IMR-90 (cell line): ENCODE results near the gene COL20A1. TPM values are rescaled to one million over a fixed set of nuclear protein-coding genes. Genes with fewer than 3 reads are reported as not detected.

Experiments used
- ATAC-seq: fragments of 200-7000 bp; cut with Tn5 transposase; 2 replicates; pipeline ENCODE4 v1.9.1; 2020; ENCODE audit warnings: low read depth, mild to moderate bottlenecking, moderate library complexity
- BruUV-seq: library from RNA; stranded (reverse); fragments of 400-500 nt; replicated peaks from 2 replicates; lab custom pipeline; 2021; lab: Mats Ljungman, UMichigan
- CTCF ChIA-PET: fragments of 300-600 bp; formaldehyde crosslinking; extraction: SDS; loops from one replicate; lab custom pipeline; 2021; ENCODE audit warnings: antibody characterized with exemption; lab: Yijun Ruan, JAX
- POLR2A ChIA-PET: fragments of 300-600 bp; sonication (Branson Sonifier 250); formaldehyde crosslinking; loops from one replicate; lab custom pipeline; 2022; ENCODE audit warnings: antibody characterized with exemption; ENCODE audit not compliant: unreplicated experiment; lab: Charles Lee
- DNase-seq: peaks from one replicate; pipeline ENCODE4 v3.0.0; 2013
- H2AFZ ChIP-seq: replicated peaks from 2 replicates; pipeline ENCODE3; 2013; ENCODE audit warnings: low read length, mild to moderate bottlenecking; ENCODE audit not compliant: poor library complexity
- H2AK5ac ChIP-seq: 2 replicates; pipeline ENCODE4 v1.6.1; 2013; ENCODE audit warnings: low read depth, low read length, inconsistent platforms
- H2AK9ac ChIP-seq: replicated peaks from 2 replicates; pipeline ENCODE3; 2013; ENCODE audit warnings: mild to moderate bottlenecking, low read depth, low read length, moderate library complexity; ENCODE audit not compliant: poor library complexity
- H2BK120ac ChIP-seq: 2 replicates; pipeline ENCODE4 v1.6.1; 2013; ENCODE audit warnings: low read depth, low read length, inconsistent platforms
- H2BK15ac ChIP-seq: 3 replicates; pipeline ENCODE4 v1.6.1; 2013; ENCODE audit warnings: low read depth, low read length, inconsistent platforms
- H2BK20ac ChIP-seq: 2 replicates; pipeline ENCODE4 v1.6.1; 2013; ENCODE audit warnings: low read depth, mild to moderate bottlenecking, inconsistent platforms, low read length, moderate library complexity
- H2BK5ac ChIP-seq: 2 replicates; pipeline ENCODE4 v1.6.1; 2013; ENCODE audit warnings: mild to moderate bottlenecking, low read depth, low read length, inconsistent platforms; ENCODE audit not compliant: poor library complexity, severe bottlenecking
- H3K14ac ChIP-seq: replicated peaks from 2 replicates; pipeline ENCODE4 v1.6.1; 2013; ENCODE audit warnings: low read depth, low read length, inconsistent platforms
- H3K18ac ChIP-seq: 2 replicates; pipeline ENCODE4 v1.6.1; 2013; ENCODE audit warnings: low read depth, low read length, control low read depth
- H3K23ac ChIP-seq: 2 replicates; pipeline ENCODE4 v1.6.1; 2013; ENCODE audit warnings: low read depth, low read length, inconsistent platforms
- H3K27ac ChIP-seq: 2 replicates; pipeline ENCODE4 v1.5.1; 2013; ENCODE audit warnings: mild to moderate bottlenecking, control low read depth, low read length; ENCODE audit not compliant: insufficient read depth
- H3K27me3 ChIP-seq: 2 replicates; pipeline ENCODE4 v1.6.1; 2013; ENCODE audit warnings: low read length; ENCODE audit not compliant: control insufficient read depth, insufficient read depth
- H3K36me3 ChIP-seq: 2 replicates; pipeline ENCODE4 v1.6.1; 2013; ENCODE audit warnings: low read length, mixed read lengths; ENCODE audit not compliant: control insufficient read depth, insufficient read depth
- H3K4ac ChIP-seq: 2 replicates; pipeline ENCODE4 v1.6.1; 2013; ENCODE audit warnings: low read depth, low read length, inconsistent platforms
- H3K4me1 ChIP-seq: 2 replicates; pipeline ENCODE4 v1.6.1; 2013; ENCODE audit warnings: low read length, mixed read lengths; ENCODE audit not compliant: control insufficient read depth, insufficient read depth
- H3K4me2 ChIP-seq: 2 replicates; pipeline ENCODE4 v1.6.1; 2013; ENCODE audit warnings: low read depth, mild to moderate bottlenecking, control low read depth, low read length, moderate library complexity
- H3K4me3 ChIP-seq: 2 replicates; pipeline ENCODE4 v1.5.1; 2013; ENCODE audit warnings: low read depth, mild to moderate bottlenecking, control low read depth, low read length, moderate library complexity; ENCODE audit not compliant: insufficient read depth
- H3K56ac ChIP-seq: 2 replicates; pipeline ENCODE4 v1.6.1; 2013; ENCODE audit warnings: low read length, inconsistent platforms; ENCODE audit not compliant: insufficient read depth; ENCODE audit errors: extremely low read depth
- H3K79me1 ChIP-seq, 2 experiments: 2 replicates each; pipeline ENCODE4 v1.6.1; 2013; ENCODE audit warnings: low read length in 2 of 2, inconsistent platforms in 1 of 2, low read depth in 1 of 2
- H3K9ac ChIP-seq: 2 replicates; pipeline ENCODE4 v1.6.1; 2013; ENCODE audit warnings: low read depth, low read length, control low read depth
- H3K9me1 ChIP-seq: 2 replicates; pipeline ENCODE4 v1.6.1; 2013; ENCODE audit warnings: low read length, inconsistent platforms; ENCODE audit not compliant: insufficient read depth
- H3K9me3 ChIP-seq: 2 replicates; pipeline ENCODE4 v1.6.1; 2013; ENCODE audit warnings: low read length; ENCODE audit not compliant: control insufficient read depth, insufficient read depth
- H4K20me1 ChIP-seq: 2 replicates; pipeline ENCODE4 v1.6.1; 2013; ENCODE audit warnings: low read length, inconsistent platforms; ENCODE audit not compliant: insufficient read depth
- H4K5ac ChIP-seq: 2 replicates; pipeline ENCODE4 v1.6.1; 2013; ENCODE audit warnings: mild to moderate bottlenecking, low read depth, low read length, control low read depth
- H4K8ac ChIP-seq, 2 experiments: 2 replicates each; pipeline ENCODE4 v1.6.1; 2013; ENCODE audit warnings: low read depth in 2 of 2, low read length in 2 of 2, control low read depth in 1 of 2, inconsistent platforms in 1 of 2
- H4K91ac ChIP-seq: 2 replicates; pipeline ENCODE4 v1.6.1; 2013; ENCODE audit warnings: low read depth, low read length, inconsistent platforms; ENCODE audit not compliant: insufficient read depth
- BHLHE40 ChIP-seq: fragments of 150-350 bp; IDR thresholded peaks from 2 replicates; pipeline ENCODE4 v1.6.1; 2016; ENCODE audit warnings: mild to moderate bottlenecking, low read depth, low read length
- CHD1 ChIP-seq: IDR thresholded peaks from 2 replicates; pipeline ENCODE4 v1.6.1; 2012; ENCODE audit warnings: low read depth, low read length, improper control_type of control experiment
- ELK1 ChIP-seq: fragments of 150-350 bp; IDR thresholded peaks from 2 replicates; pipeline ENCODE4 v1.6.1; 2016; ENCODE audit warnings: low read depth, mild to moderate bottlenecking, low read length, moderate library complexity, borderline replicate concordance
- FOS ChIP-seq: fragments of 150-350 bp; IDR thresholded peaks from 2 replicates; pipeline ENCODE4 v1.6.1; 2016; ENCODE audit warnings: low read depth, low read length
- MAFK ChIP-seq: IDR thresholded peaks from 2 replicates; pipeline ENCODE4 v1.6.1; 2012; ENCODE audit warnings: low read depth, low read length, improper control_type of control experiment
- MAZ ChIP-seq: IDR thresholded peaks from 2 replicates; pipeline ENCODE4 v1.6.1; 2012; ENCODE audit warnings: low read depth, mild to moderate bottlenecking, low read length, improper control_type of control experiment, moderate library complexity, borderline replicate concordance
- MXI1 ChIP-seq: IDR thresholded peaks from 2 replicates; pipeline ENCODE4 v1.6.1; 2012; ENCODE audit warnings: low read depth, mild to moderate bottlenecking, low read length, moderate library complexity, borderline replicate concordance
- POLR2A ChIP-seq: IDR thresholded peaks from 2 replicates; pipeline ENCODE4 v1.6.1; 2012; ENCODE audit warnings: mild to moderate bottlenecking, low read depth, low read length
- RAD21 ChIP-seq: IDR thresholded peaks from 2 replicates; pipeline ENCODE4 v1.6.1; 2012; ENCODE audit warnings: low read length, improper control_type of control experiment
- RCOR1 ChIP-seq: IDR thresholded peaks from 2 replicates; pipeline ENCODE4 v1.6.1; 2012; ENCODE audit warnings: mild to moderate bottlenecking, low read length, improper control_type of control experiment; ENCODE audit not compliant: insufficient replicate concordance
- SMC3 ChIP-seq: fragments of 150-350 bp; IDR thresholded peaks from 2 replicates; pipeline ENCODE4 v1.6.1; 2016; ENCODE audit warnings: low read depth, mild to moderate bottlenecking, antibody characterized with exemption, low read length, moderate library complexity
- WGBS, 2 experiments: methylation state at CpG; one replicate each; pipeline versions ENCODE4 v1.1.5 to v1.1.7; 2013; ENCODE audit warnings: missing lambda C conversion rate in 2 of 2; ENCODE audit not compliant: insufficient read length in 1 of 2; ENCODE audit errors: extremely low coverage in 2 of 2; 5-methylcytosine and 5-hydroxymethylcytosine counted together
- dilution Hi-C: fragments of 300-500 bp; cut with HindIII; formaldehyde crosslinking; loops from one replicate; pipeline ENCODE4 v1.14.3; 2018; ENCODE audit warnings: low sequenced_read_pairs; ENCODE audit not compliant: unreplicated experiment
- in situ Hi-C: fragments of 300-500 bp; cut with MboI; formaldehyde crosslinking; loops from 3 replicates; pipeline ENCODE4 v1.14.3; 2019; ENCODE audit warnings: low sequenced_read_pairs, inconsistent platforms, mixed read lengths
- intact Hi-C: fragments of 100-400 bp; cut with micrococcal nuclease; formaldehyde crosslinking; loops from 2 replicates; pipeline ENCODE4 v1.10.0; 2022
- polyA plus RNA-seq, 3 experiments: library from polyadenylated mRNA; depleted of rRNA; stranded (reverse); fragments of >200 nt; gene quantifications; 2 replicates each; pipeline ENCODE4 v1.2.3, GENCODE V29; 2012; ENCODE audit warnings: low replicate concordance in 1 of 3
- total RNA-seq: library from RNA; depleted of rRNA; stranded (reverse); fragments of >200 nt; gene quantifications from 2 replicates; pipeline ENCODE4 v1.2.3, GENCODE V29; 2012
- TF ChIP-seq, protein P1 (sequence below): fragments of 150-350 bp; IDR thresholded peaks from 2 replicates; pipeline ENCODE4 v1.6.1; 2017; ENCODE audit warnings: mild to moderate bottlenecking, antibody characterized with exemption, low read length, low read depth

Gene COL20A1
- total and polyA plus RNA-seq, 2 of the 4 experiments (the other 2 are of a cell fraction) = not detected

DNA sequence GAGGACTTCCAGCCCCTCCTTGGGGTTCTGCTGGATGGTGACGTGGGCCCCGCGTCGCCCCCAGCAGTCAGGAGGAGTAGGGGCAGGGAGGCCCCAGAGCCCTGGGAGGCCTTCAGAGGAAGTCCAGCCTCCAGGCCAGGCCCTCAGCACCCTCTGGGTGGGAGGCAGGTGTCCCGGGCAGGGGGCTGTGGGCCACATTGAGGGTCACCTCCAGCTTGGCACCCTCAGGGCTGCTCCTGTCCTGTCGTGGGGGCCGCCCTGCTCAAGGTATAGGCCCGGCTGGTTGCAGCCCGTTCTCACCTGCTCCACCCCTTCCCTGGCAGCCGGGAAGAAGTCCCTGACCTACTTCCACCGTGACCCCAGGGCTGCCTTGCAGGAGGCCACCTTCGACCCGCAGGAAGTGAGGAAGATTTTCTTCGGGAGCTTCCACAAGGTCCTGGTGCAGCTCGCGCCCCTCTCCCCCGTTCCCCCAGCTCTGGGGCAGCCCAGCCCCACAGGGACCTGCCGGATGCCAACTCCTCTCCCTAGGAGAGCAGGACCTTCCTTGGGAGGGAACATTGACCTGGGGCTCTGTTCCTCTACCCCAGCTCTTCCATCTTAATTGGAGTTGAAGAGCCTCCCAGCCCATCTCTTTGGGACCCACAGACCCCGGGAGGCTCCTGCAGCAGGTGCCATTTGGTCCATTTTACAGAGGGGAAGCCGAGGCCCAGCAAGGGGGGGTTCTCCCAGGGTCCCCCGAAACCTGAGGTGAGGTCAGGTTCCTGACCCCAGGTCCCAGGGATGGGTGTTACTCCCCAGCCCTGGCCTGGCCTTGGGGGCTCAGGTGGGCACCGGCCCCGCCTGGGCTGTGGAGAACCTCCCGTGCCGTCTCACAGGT is 26.4 kb downstream of the COL20A1 start (continued):
- TF ChIP-seq ELK1 = no peak

DNA sequence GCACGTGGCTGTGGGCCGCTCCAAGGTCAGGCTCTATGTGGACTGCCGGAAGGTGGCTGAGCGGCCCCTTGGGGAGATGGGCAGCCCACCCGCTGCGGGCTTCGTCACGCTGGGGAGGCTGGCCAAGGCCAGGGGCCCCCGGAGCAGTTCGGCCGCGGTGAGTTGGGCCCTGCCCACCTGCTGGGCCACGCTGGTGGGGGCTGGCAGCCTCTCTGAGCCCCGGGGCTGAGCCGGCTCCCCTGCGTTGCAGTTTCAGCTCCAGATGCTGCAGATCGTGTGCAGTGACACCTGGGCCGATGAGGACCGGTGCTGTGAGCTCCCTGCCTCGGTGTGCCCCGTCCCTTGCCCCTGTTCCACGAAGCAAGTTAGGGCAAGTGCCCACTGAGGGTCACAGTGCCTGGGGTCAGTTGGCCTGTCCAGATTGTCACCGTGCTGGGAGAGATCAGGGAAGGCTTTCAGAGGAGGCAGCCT is 27.1 kb downstream of the COL20A1 start:
- no peak overlapping the region for H3K4ac ChIP-seq
- TF ChIP-seq MXI1 (no peak), MAZ (no peak), RAD21 (no peak), POLR2A (no peak), SMC3 (no peak), FOS (no peak), RCOR1 (no peak), BHLHE40 (no peak), ELK1 (no peak), MAFK (no peak), CHD1 (no peak)
- TF ChIP-seq, protein P1, sequence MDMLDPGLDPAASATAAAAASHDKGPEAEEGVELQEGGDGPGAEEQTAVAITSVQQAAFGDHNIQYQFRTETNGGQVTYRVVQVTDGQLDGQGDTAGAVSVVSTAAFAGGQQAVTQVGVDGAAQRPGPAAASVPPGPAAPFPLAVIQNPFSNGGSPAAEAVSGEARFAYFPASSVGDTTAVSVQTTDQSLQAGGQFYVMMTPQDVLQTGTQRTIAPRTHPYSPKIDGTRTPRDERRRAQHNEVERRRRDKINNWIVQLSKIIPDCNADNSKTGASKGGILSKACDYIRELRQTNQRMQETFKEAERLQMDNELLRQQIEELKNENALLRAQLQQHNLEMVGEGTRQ = no peak

More for the DNA sequence above, 27.1 kb downstream of the COL20A1 start:
- H4K20me1 ChIP-seq = no peaks in the 10 kb centered on the region
- H3K4me3 ChIP-seq = no peak overlapping the region
- whole genome bisulfite sequencing, 2 experiments = 86% methylated on average over 15 of the region's 23 CpGs; no CpG with 5 or more reads in 1 of the 2 experiments
- H3K23ac ChIP-seq = no peak overlapping the region
- H3K27me3 ChIP-seq = peaks cover 51% of the 10 kb centered on the region
- no peaks in the 10 kb centered on the region for H3K79me1 ChIP-seq
- no peaks in the 10 kb centered on the region for H3K9me1 ChIP-seq
- POLR2A ChIA-PET = no interaction called here
- no peaks in the 10 kb centered on the region for H3K36me3 ChIP-seq
- intact Hi-C loops (no loop called here), dilution Hi-C loops (no loop called here), in situ Hi-C loops (no loop called here)
- H2BK120ac ChIP-seq = no peak overlapping the region
- no peak overlapping the region for H3K27ac ChIP-seq
- CTCF ChIA-PET = no interaction called here
- H4K91ac ChIP-seq = no peak overlapping the region
- H3K9ac ChIP-seq = no peak overlapping the region
- H4K8ac ChIP-seq = no peak overlapping the region
- BruUV-seq = no TSS peak
- DNase-seq (no peak), ATAC-seq (no peak)
- no peak overlapping the region for H3K56ac ChIP-seq
- no peak overlapping the region for H4K5ac ChIP-seq
- no peak overlapping the region for H2BK20ac ChIP-seq
- no peaks in the 10 kb centered on the region for H3K9me3 ChIP-seq
- H2AK5ac ChIP-seq = no peak overlapping the region
- H3K14ac ChIP-seq = no peak overlapping the region
- H2BK5ac ChIP-seq = no peak overlapping the region
- H2BK15ac ChIP-seq = no peak overlapping the region
- no peak overlapping the region for H2AFZ ChIP-seq
- no peak overlapping the region for H3K4me2 ChIP-seq
- H3K18ac ChIP-seq = no peak overlapping the region
- peaks cover 7% of the 10 kb centered on the region; the same call in 1 of the 2 replicates for H3K4me1 ChIP-seq
- no peak overlapping the region for H2AK9ac ChIP-seq
